ENCODE measurements around the gene TAS2R20.

- TF ChIP-seq CREB1 (IDR thresholded peaks at IDR 0.05; ENCODE audit: low read depth) (no peak), JUND (IDR thresholded peaks at IDR 0.05; ENCODE audit: low read depth, low read length) (no peak), SMC3 (IDR thresholded peaks at IDR 0.05; ENCODE audit: borderline replicate concordance, low read length) (no peak), POLR2AphosphoS5 (IDR thresholded peaks at IDR 0.05; ENCODE audit: low read length) (no peak)
These were observed 9.0 kb downstream of the TAS2R20 start for GRCh38 chr12:10989107-10989506.

Measured in GM12878 (cell line).